HG03520 (cell line): ENCODE results near the gene C16orf46.

Experiments
- ATAC-seq: cut with Tn5 transposase; IDR thresholded peaks from one replicate; pipeline ENCODE4 v1.9.1; 2021; ENCODE audit warnings: mild to moderate bottlenecking, moderate library complexity; ENCODE audit not compliant: unreplicated experiment

C16orf46 gene

GRCh38 chr16:81029930-81030604 is 47.0 kb downstream of the C16orf46 start:
- ATAC-seq = no peak

GRCh38 chr16:81026429-81026828 is 50.6 kb downstream of the C16orf46 start:
- no peak for ATAC-seq

- no peak for ATAC-seq
These were observed 58.5 kb downstream of the C16orf46 start for GRCh38 chr16:81018496-81018895.

GRCh38 chr16:81014672-81015071 is 62.4 kb downstream of the C16orf46 start:
- no peak for ATAC-seq

- ATAC-seq = no peak
These were observed 64.1 kb downstream of the C16orf46 start for GRCh38 chr16:81012974-81013373.
